ENCODE data around the gene RASGRF2.

The RASGRF2 gene

DNA sequence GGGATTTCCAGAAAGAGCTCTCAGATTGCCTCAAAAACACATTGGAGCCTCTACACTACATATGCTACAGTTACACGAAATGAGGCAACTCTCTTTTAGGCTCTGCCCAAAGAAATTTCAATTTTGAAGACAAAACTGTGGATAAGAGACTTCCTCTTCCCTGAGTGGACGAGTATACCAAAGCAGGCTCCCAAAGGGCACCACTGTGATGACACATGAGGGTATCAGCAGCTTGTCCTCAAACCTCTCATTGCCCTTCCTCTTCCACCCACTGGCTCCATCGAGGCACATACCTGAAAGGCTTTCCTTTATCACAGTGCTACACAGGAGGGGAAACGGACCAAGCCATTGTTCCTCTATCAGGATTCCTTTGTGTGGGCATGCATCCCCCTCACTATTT, 284.3 kb downstream of the RASGRF2 start:
- no peak for DNase-seq (ENCODE audit: extremely low spot score)
- TF ChIP-seq FOXM1 (IDR thresholded peaks at IDR 0.05; ENCODE audit: borderline replicate concordance) (no peak), SP1 (IDR thresholded peaks at IDR 0.05) (no peak), FOXK2 (IDR thresholded peaks at IDR 0.05) (no peak), BHLHE40 (IDR thresholded peaks at IDR 0.05; ENCODE audit: borderline replicate concordance) (no peak), L3MBTL2 (conservative IDR thresholded peaks at IDR 0.05) (no peak), ELF4 (IDR thresholded peaks at IDR 0.05) (no peak), NFRKB (IDR thresholded peaks at IDR 0.05) (no peak), LEF1 (IDR thresholded peaks at IDR 0.05; ENCODE audit: borderline replicate concordance) (no peak), ARNT (IDR thresholded peaks at IDR 0.05) (no peak), HDGF (IDR thresholded peaks at IDR 0.05; ENCODE audit: borderline replicate concordance) (no peak), TARDBP (IDR thresholded peaks at IDR 0.05) (no peak), FOXA1 (IDR thresholded peaks at IDR 0.05) (no peak), CTBP1 (IDR thresholded peaks at IDR 0.05; ENCODE audit: borderline replicate concordance) (no peak)
- TF ChIP-seq, protein P1, sequence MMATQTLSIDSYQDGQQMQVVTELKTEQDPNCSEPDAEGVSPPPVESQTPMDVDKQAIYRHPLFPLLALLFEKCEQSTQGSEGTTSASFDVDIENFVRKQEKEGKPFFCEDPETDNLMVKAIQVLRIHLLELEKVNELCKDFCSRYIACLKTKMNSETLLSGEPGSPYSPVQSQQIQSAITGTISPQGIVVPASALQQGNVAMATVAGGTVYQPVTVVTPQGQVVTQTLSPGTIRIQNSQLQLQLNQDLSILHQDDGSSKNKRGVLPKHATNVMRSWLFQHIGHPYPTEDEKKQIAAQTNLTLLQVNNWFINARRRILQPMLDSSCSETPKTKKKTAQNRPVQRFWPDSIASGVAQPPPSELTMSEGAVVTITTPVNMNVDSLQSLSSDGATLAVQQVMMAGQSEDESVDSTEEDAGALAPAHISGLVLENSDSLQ (IDR thresholded peaks at IDR 0.05), result no peak
- ChIA-PET POLR2A (no interaction called here), CTCF (no interaction called here)

DNA sequence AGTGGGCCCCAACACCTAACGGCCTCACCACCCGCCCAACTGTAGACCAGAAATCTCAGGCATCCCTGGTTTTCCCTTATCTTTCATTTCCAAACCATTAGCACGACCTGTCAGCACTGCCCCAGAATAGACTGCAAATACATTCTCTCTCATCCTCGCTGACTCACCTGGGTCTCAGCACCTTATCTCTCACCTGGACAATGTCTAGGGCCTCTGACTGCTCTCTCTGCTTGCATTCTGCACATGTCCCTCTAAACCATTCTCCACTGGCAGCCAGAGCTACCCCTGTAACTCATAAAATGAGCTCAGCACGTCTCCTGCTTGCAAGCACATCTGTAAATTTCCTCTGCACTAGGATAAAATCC, 285.7 kb downstream of the RASGRF2 start:
- no peak for TF ChIP-seq NFRKB (IDR thresholded peaks at IDR 0.05)
- no peak for TF ChIP-seq LEF1 (IDR thresholded peaks at IDR 0.05; ENCODE audit: borderline replicate concordance)
- no peak for TF ChIP-seq ZNF384 (IDR thresholded peaks at IDR 0.05)
- TF ChIP-seq SUZ12 (IDR thresholded peaks at IDR 0.05), result no peak
- no peak for TF ChIP-seq HDGF (IDR thresholded peaks at IDR 0.05; ENCODE audit: borderline replicate concordance)
- no peak for TF ChIP-seq FOXM1 (IDR thresholded peaks at IDR 0.05; ENCODE audit: borderline replicate concordance)
- no peak for TF ChIP-seq FOXA1 (IDR thresholded peaks at IDR 0.05)
- TF ChIP-seq, protein P1 (IDR thresholded peaks at IDR 0.05), result no peak
- no peak for TF ChIP-seq CTBP1 (IDR thresholded peaks at IDR 0.05; ENCODE audit: borderline replicate concordance)
- TF ChIP-seq BHLHE40 (IDR thresholded peaks at IDR 0.05; ENCODE audit: borderline replicate concordance), result no peak
- TF ChIP-seq FOXK2 (IDR thresholded peaks at IDR 0.05), result no peak
- no peak for TF ChIP-seq L3MBTL2 (conservative IDR thresholded peaks at IDR 0.05)
- no peak for DNase-seq (ENCODE audit: extremely low spot score)
- ChIA-PET POLR2A (no interaction called here), CTCF (no interaction called here)

DNA sequence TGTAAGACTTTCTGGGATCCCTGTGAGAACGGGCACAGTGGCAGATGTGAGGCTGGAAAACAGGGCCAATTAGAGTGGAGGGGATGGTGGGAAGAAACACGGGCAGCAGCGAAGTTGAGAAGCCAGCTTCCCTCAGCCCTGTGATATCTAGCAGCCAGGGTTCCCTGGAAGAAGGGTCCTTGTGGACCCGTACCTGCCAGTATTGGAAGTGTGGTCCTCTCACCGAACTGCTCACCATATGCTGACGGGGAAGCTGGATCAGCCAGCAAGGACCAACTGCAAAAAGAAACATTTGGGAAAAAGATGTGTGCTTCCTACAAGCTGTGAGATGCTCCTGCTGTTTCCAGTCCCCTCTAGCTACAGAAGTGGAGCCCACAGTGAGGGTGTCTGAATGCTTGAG, 286.5 kb downstream of the RASGRF2 start:
- no peak for DNase-seq (ENCODE audit: extremely low spot score)
- ChIA-PET CTCF (no interaction called here), POLR2A (no interaction called here)
- TF ChIP-seq ZNF384 (IDR thresholded peaks at IDR 0.05) (no peak), SP1 (IDR thresholded peaks at IDR 0.05) (no peak), CTBP1 (IDR thresholded peaks at IDR 0.05; ENCODE audit: borderline replicate concordance) (no peak), NFRKB (IDR thresholded peaks at IDR 0.05) (no peak), HDGF (IDR thresholded peaks at IDR 0.05; ENCODE audit: borderline replicate concordance) (no peak), TARDBP (IDR thresholded peaks at IDR 0.05) (no peak), L3MBTL2 (conservative IDR thresholded peaks at IDR 0.05) (no peak), LEF1 (IDR thresholded peaks at IDR 0.05; ENCODE audit: borderline replicate concordance) (no peak)
- TF ChIP-seq, protein P1 (IDR thresholded peaks at IDR 0.05), result no peak

DNA sequence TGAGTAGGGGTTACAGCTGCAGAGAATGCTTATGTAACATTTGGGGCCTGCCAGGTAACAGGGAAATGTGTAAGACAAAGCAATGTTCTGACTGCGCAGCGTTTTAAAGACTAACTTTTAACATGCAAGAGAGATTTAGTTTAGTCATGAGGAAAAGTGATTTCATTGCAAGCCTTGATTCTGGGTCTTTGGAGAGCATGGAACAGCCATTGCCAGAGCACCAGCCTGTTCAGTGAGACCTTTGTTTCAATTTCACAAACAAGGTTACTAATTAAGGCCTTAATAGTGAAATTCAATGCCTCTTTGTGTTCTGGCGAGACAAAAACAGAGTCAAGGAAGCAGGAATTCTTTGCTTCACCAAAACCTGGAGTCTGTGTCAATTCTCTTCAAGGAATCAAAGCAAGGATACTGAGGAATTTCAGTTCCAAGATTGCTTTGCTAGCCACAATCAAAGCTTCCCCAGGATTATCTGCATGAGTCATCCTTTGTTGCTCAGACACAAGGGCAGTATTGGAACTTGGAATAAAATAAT, 287.3 kb downstream of the RASGRF2 start:
- POLR2A ChIA-PET, result no interaction called here
- CTCF ChIA-PET, result no interaction called here
- no peak for TF ChIP-seq FOXA1 (IDR thresholded peaks at IDR 0.05)
- no peak for TF ChIP-seq SUZ12 (IDR thresholded peaks at IDR 0.05)
- no peak for TF ChIP-seq HDGF (IDR thresholded peaks at IDR 0.05; ENCODE audit: borderline replicate concordance)
- no peak for TF ChIP-seq TARDBP (IDR thresholded peaks at IDR 0.05)
- TF ChIP-seq FOXM1 (IDR thresholded peaks at IDR 0.05; ENCODE audit: borderline replicate concordance), result no peak
- TF ChIP-seq ARNT (IDR thresholded peaks at IDR 0.05), result no peak
- TF ChIP-seq FOXK2 (IDR thresholded peaks at IDR 0.05), result no peak
- TF ChIP-seq ZNF384 (IDR thresholded peaks at IDR 0.05), result no peak
- TF ChIP-seq LEF1 (IDR thresholded peaks at IDR 0.05; ENCODE audit: borderline replicate concordance), result no peak
- no peak for TF ChIP-seq CTBP1 (IDR thresholded peaks at IDR 0.05; ENCODE audit: borderline replicate concordance)
- TF ChIP-seq L3MBTL2 (conservative IDR thresholded peaks at IDR 0.05), result no peak
- no peak for TF ChIP-seq ELF4 (IDR thresholded peaks at IDR 0.05)
- TF ChIP-seq, protein P1 (IDR thresholded peaks at IDR 0.05), result no peak
- TF ChIP-seq NFRKB (IDR thresholded peaks at IDR 0.05), result no peak
- DNase-seq (ENCODE audit: extremely low spot score), result no peak

DNA sequence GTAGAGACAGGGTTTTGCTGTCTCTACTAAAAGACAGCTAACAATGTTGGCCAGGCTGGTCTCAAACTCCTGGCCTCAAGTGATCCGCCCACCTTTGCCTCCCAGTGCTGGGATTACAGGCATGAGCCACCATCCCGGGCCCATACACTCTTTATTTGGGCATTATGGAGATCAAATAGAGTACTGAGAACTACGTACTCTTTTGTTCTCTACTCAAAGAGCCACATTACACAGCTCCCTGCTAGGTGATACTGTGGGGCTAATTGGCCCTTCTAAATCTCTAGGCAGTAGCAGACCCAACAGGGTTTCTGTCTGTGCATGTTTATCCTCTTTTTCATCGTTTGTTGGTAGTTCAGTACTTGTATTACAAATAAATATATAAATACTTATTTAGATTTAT, 289.1 kb downstream of the RASGRF2 start:
- DNase-seq (ENCODE audit: extremely low spot score), result no peak
- POLR2A ChIA-PET, result interaction anchor here (1.7 kb wide), 1 partner anchor 52 kb away, joined by 4 read pairs; the partner anchor contains the start of gene ZCCHC9
- CTCF ChIA-PET, result no interaction called here
- TF ChIP-seq CTBP1 (IDR thresholded peaks at IDR 0.05; ENCODE audit: borderline replicate concordance), result no peak
- TF ChIP-seq NFRKB (IDR thresholded peaks at IDR 0.05), result no peak
- TF ChIP-seq BHLHE40 (IDR thresholded peaks at IDR 0.05; ENCODE audit: borderline replicate concordance), result no peak
- no peak for TF ChIP-seq L3MBTL2 (conservative IDR thresholded peaks at IDR 0.05)
- no peak for TF ChIP-seq FOXM1 (IDR thresholded peaks at IDR 0.05; ENCODE audit: borderline replicate concordance)
- TF ChIP-seq, protein P1 (IDR thresholded peaks at IDR 0.05), result no peak
- TF ChIP-seq FOXA1 (IDR thresholded peaks at IDR 0.05), result no peak
- no peak for TF ChIP-seq SUZ12 (IDR thresholded peaks at IDR 0.05)
- TF ChIP-seq FOXK2 (IDR thresholded peaks at IDR 0.05), result no peak
- TF ChIP-seq HDGF (IDR thresholded peaks at IDR 0.05; ENCODE audit: borderline replicate concordance), result no peak

All from HEK293T (cell line).